GM12801 (cell line): ENCODE results near the gene TSPAN18.

ENCODE experiments used
- TF ChIP-seq, protein P1 (sequence below): IDR thresholded peaks from one replicate; pipeline ENCODE4 v1.5.1; 2011; ENCODE audit warnings: control low read depth; ENCODE audit not compliant: insufficient read length; ENCODE audit errors: extremely low read depth

Gene TSPAN18

DNA sequence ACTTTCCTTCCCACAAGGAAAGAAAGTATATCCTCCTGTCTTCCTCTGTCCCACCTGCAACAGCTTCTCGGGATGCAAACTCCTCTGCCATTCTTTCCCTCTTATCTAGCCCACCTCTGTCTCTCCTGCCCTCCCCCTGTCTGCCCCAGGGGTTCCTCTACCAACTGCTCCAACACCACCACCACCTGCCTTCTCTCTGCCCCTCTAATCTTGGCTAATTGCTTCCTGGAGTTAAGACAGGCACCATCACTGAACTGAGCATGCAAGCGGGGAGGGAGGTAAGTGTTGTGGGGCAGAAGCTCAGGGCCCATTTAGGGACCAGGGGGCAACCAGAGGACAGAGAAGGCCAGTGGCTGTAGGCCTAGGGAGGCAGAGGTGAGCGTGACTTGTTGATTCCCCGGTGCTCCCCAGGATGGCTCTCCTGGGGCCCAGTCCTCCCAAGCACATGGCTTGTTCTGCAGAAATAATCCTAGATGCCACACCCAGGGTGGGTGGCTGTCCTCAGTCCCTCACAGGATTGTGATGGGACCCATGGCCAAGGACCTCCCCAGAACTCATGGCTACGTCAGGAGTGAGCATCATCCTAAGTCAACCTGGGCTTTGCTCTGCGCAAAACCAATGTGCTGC is 112.8 kb downstream of the TSPAN18 start:
- TF ChIP-seq, protein P1, sequence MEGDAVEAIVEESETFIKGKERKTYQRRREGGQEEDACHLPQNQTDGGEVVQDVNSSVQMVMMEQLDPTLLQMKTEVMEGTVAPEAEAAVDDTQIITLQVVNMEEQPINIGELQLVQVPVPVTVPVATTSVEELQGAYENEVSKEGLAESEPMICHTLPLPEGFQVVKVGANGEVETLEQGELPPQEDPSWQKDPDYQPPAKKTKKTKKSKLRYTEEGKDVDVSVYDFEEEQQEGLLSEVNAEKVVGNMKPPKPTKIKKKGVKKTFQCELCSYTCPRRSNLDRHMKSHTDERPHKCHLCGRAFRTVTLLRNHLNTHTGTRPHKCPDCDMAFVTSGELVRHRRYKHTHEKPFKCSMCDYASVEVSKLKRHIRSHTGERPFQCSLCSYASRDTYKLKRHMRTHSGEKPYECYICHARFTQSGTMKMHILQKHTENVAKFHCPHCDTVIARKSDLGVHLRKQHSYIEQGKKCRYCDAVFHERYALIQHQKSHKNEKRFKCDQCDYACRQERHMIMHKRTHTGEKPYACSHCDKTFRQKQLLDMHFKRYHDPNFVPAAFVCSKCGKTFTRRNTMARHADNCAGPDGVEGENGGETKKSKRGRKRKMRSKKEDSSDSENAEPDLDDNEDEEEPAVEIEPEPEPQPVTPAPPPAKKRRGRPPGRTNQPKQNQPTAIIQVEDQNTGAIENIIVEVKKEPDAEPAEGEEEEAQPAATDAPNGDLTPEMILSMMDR, result no peak

DNA sequence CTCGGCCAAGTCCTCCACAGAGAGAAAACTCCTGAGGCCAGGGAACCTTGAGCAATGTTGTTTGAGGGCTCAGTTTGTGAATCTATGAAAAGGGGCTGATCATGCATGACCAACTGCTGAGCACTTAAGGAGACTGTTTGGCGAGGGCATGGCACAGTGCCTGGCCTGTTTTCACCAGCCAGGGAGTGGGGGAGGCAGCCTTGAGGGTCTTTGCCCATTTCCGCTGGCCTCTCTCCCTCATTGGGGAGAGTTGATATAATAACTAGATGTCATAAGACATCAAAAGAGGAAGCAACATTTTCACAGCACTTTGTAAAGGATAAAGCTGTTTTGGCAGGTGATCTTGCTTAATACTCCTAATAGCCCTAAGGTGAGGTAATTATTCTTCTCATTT is 113.3 kb downstream of the TSPAN18 start:
- TF ChIP-seq, protein P1, result no peak

DNA sequence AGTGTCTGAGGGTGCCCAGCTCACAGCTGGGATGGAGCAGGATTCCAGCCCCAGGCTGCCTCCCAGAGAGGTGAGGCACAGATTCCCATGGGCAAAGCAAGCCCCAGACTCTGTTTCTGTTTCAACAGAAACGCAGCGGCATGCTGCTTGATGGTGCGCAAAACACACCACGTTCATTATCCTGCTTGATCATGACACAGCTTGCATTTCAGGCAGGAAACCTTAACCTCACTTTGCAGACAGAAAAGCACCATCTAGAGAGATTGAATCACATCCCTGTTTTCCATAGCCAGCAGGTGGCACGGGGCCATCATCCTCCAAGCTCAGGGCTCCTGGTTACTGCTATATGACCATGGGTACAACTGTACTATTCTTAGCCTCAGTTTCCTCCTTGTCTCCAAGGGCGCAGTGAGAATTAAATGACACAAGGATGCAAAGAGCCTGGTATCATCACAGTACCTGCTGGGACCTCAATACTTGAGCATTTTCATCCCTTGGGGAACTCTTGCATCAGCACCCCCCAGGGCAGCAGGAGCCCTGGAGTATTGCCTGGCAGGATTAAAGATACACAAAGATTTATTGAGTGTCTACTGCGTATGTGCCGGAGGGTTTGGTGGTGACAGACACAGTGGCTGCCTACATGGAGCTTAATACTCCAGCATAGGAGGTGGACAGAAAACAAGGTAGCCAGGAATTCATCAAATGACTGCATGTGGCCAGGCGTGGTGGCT is 113.9 kb downstream of the TSPAN18 start:
- TF ChIP-seq, protein P1, result no peak

DNA sequence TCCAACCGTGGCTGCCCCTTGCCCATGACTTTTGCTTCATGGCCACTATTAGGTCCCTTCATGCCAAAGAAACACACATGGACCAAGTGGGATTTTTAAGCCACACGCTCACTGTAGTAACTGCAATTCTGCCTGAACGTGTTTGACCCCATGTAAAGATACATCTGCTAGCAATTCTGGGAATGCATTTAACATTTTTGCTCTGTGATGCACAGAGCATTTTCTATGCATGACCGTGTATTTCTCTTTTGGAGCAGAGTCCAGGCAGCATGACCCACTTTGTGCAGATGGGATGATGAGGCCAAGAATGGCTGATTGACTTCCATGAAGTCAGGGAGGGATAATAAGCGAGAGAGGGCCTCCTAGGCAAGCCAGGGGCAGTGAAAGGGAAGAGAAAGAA is 115.5 kb downstream of the TSPAN18 start:
- TF ChIP-seq, protein P1, result no peak

DNA sequence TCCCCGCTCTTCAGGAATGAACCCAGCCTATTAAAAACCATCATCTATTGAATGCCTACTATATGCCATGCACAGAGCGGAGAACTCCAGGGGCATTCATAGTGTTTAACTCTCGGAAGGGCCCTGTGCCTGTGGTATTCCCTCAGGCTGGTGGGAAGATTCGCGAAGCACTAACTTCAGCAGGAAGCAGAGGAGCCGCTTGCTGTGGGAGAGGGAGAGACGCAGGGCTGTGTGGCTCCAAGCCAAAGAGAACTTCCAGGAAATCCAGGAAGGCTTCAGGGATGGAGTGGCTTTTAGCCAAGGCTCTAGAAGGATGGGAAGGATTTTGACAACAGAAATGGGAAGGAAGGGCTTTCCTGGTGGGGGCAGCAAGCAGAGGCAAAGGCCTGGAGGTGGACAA is 120.1 kb downstream of the TSPAN18 start:
- TF ChIP-seq, protein P1, result no peak

DNA sequence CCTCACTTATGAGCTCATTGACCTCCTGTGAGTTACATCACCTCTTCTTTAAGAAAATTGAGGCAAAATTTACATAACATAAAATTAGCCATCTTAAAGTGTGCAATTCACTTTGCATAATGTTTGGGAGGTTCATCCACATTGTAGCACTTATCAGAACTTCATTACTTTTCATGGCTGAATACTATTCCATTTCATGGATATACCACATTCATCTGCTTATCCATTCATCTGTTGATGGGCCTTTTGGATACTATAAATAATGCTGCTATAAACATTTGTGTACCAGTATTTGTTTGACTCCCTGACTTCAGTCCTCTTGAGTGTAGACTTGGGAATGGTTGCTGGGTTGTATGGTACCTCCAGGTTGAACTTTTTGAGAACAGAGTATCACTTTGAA is 120.6 kb downstream of the TSPAN18 start:
- TF ChIP-seq, protein P1, result no peak

DNA sequence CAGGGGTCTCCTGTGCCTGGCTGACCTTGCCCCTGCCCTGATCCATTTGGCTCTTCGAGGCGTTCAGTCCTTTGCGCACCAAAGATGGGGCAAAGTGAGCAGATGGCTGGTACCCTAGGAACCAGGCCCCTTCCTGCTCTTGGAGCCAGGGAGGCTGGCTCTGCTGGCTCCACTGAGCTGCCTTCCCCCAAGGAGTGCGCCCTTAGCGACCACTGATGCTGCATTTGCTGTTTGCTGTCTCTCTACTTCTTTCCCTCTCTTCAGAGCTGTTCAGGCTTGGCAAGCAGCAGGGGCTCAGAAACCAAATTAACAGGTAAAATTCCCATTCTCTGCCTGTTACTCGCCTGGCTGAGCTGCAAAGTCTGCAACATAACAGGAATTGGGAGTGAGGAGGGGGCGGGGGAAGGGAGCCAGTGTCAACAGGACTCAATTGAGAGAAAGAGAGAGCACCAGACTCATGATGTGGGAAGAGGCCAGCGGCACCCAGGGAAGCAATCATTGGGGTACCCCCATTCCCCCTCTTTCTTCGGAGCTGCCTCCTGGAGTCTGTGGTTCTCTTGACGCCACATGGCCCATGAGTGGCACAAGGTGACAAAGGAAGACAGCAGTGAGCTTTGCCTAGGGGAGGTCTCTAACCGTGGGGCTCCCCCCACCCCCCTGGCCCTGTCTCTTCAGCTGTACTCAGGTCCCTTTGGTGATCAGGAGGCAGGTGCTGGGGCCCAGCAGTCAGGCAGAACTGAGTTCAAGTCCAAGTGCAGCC is 121.6 kb downstream of the TSPAN18 start:
- TF ChIP-seq, protein P1, result no peak
